ENCODE results near the gene TARBP1.
"Not testable (repeated sequence)": the region's sequence is repeated elsewhere in the genome, so short reads cannot be mapped to it uniquely, and the experiment has no call there.

Gene TARBP1

DNA sequence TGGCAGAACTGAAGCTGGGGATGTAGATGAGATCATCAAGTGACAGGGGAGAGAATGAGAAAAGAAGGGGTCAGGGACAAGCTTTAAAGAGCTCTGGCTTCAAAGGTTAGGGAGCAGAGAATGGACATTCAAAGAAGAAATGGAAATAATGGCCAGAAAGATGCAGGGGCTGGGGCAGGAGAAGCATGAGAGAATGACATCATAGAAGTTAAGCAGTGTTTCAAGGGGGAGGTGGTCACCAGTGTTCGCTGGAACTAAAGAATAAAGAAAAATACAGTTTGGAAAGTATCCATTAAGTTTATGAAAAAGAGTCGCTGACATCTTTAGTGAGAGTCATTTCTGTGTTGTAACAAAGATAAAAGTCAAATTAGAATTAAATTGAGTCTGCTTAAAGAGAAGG is 44.3 kb downstream of the TARBP1 start:
- no peak for DNase-seq (ENCODE audit: low read depth in 2 of 2)

DNA sequence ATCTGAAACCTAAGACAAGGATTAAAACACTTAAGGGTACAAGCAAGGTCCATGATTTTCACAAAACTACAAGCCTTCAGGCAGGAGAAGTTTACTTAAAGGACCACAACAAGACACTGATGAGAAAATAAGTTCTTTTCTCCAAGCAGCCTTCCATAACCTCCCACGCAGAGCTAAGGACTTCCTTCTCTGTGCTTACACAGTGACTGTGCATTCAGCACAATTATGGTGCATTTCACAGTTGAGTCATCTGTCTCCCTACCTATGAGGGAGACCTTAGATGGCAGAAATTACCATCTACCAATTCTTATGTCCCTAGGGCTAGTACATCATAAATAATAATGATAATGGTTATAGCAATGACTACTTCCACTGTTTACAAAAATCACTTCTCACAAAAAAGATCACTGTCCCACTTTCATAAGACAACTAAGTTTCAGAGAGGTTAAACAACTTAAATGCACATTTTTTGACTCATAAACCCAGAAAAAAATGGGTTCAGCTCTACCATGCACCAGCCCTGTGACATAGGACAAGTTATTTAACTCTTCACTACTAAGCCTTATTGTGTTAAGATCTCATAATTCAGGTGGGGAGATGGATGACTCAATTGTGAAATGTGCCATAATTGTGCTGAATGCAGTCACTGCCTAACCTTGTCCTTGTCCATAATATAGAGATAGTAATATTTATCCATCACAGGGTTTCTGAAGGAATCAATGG is 45.3 kb downstream of the TARBP1 start:
- DNase-seq (ENCODE audit: low read depth in 2 of 2) = no peak

DNA sequence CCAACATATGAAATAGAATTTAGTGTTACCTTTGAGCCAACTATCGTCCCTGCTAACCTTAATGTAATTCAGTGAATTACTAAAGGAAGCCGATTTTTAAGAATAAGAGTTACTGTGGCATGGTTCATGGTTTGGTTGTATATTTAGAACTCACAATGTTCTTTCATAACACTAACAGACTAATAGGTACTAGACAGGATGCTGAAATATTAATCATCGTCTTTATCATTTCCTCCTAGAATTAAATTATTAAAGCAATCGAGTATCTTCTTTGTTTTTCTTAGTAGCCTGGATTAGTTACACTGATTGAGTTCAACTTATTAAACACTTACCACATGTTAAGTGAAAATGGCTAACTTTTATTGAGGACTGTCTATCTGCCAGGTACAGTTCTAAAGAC is 47.7 kb downstream of the TARBP1 start:
- DNase-seq (ENCODE audit: low read depth in 2 of 2) = no peak

GRCh38 chr1:234430691-234431090 is 48.3 kb downstream of the TARBP1 start:
- no peak for DNase-seq (ENCODE audit: low read depth in 2 of 2)

DNA sequence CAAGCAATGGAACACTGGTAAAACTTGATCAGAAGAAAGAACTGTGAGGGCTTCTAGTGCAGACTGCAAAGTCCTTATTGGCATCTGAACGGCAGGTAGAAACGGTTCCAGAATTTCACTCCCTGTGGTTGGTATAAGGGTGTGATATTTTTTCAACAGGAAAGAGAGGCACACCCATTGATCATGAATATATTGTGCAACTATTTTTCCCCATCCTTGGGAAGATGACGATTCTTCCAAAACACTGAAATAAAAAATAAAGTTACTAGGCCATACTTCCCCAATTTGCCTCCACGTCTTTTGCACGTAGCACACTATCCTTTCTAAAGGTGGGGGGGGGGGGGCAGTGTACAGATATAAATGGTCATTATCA is 49.6 kb downstream of the TARBP1 start:
- no peak for DNase-seq (ENCODE audit: low read depth in 2 of 2)

- DNase-seq (ENCODE audit: low read depth in 2 of 2) = no peak
Measured at GRCh38 chr1:234427950-234428646, 50.9 kb downstream of the TARBP1 start.

DNA sequence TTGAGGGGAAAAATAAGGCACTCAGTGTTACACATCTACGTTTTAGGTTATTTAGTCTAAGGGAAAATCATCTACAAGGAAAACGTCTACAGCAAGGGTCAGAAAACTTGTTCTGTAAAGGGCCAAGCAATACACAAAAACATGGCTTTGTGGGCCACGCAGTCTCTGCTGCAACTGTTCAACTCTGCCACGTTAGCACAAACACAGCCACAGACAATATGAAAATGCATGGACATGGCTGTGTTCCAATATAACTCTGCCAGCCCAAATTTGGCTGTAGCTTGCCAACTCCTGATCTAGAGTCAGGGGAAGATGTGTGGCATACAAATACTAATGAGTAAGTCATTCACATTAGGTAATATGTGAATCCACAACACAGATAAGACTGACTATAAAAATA is 65.0 kb downstream of the TARBP1 start:
- no peak for DNase-seq (ENCODE audit: low read depth in 2 of 2)

DNA sequence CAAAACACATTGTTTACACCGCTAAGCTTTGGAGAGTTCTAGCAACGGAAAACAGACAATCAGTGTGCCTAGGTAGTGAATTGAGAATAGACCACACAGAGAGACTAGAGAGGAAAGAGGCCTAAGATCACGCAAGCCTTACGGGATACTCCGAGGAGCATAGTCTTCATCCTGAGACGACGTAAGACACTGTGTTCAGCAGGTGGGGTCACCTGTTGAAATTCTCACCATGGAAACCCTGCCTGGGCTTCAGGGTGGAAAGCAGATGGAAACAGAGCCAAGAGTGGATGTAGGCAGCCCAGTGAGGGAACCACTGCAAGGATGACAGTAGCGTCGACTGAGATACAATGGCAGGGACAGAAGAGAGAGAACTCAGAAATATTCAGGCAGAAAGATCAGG is 65.5 kb downstream of the TARBP1 start:
- no peak for DNase-seq (ENCODE audit: low read depth in 2 of 2)

DNA sequence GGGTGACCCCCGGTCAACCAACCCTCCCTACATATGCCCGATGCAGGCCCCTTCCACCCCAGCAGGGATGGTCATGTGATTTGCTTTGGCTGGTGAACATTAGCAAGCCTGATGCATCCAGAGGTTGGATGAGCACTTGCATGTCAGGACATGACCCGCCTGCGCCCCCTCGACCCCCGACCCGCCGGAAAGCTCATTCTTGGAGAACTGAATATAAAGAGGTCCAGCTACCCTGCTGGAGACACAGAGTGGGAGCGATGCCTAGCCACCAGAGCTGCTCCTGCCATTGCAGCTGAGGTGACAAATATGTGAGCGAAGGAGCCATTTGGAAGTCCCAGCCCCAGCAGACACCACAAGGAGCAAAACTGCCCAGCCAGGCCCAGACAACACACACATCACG is 66.1 kb downstream of the TARBP1 start:
- DNase-seq (ENCODE audit: low read depth in 2 of 2) = no peak

GRCh38 chr1:234409328-234409727 is 69.7 kb downstream of the TARBP1 start:
- no peak for DNase-seq (ENCODE audit: low read depth in 2 of 2)

DNA sequence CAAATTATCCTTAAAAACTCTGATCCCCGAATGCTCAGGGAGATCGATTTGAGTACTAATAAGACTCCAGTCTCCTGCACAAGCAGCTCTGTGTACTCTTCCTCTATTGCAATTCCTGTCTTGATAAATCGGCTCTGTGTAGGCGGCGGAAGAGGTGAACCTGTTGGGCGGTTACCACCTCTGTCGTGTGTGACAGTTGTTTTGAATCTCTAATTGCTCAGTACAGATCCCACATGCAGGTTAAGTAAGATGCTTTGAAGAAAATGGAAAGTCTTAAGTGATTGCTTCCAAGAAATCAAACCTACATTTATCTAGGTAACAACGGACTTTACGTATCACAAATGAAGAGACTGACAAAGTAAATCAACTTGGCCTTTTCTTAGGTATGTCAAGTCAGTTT is 70.2 kb downstream of the TARBP1 start:
- DNase-seq (ENCODE audit: low read depth in 2 of 2) = peak; percentile 28 to 34

DNA sequence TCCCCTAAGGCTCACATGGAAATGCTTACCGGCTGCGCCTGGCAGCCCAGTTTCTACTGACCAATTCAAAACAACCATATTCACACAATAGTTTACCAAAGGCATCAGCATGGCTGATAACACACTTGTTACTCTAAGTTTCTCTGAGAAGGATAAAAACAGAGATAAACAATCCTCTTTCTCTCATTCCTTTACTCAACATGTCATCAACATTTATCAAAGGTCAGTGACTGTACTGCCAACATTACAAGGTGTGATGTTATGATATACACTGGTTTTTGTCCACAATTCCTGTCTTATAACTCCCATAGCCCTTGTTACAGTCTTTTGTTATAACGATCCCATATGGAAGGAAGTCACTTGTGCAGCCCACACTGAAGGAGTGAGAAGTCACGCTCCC is 72.1 kb downstream of the TARBP1 start:
- no peak for DNase-seq (ENCODE audit: low read depth in 2 of 2)

DNA sequence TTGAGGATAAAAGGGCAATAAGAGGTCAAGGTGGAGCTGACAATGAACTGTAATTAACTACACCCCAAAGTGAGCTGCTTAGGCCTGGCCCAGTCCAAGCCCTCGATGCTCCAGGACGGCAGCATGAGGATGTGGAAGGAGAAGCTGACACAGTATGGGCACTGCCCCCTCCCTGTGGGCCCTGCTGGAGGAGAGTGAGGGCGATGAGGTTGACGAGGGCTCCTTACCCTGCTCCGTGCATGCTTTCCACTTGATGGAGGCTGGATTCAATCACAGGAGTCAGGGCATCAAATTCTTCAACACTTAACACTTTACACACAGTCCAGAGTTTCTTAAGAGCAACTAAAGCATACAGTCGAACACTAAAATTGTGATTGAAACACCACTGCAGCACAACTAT is 73.3 kb downstream of the TARBP1 start:
- DNase-seq (ENCODE audit: low read depth in 2 of 2) = no peak

- no peak for DNase-seq (ENCODE audit: low read depth in 2 of 2)
Measured at GRCh38 chr1:234402939-234403338, 76.0 kb downstream of the TARBP1 start.

- DNase-seq (ENCODE audit: low read depth in 2 of 2) = no peak
Measured at GRCh38 chr1:234401658-234402057, 77.3 kb downstream of the TARBP1 start.

DNA sequence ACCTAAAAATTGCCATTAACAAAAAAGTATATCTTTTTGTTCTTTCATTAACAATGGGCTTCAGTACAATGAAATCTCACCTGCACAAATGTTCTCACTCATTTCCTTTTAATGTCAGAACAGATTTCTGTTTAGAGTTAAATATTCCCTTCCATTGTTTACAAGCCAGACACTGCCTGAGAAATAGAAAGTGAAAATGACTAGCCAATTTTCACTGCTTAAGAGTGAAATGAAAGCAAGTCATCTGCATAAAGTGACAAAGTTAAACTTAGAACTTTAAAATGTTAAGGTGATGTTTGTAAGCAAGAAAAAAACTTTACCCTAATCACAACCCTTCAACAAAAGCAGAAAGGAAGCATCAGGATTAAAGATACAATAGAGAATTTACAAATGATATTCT is 78.2 kb downstream of the TARBP1 start:
- no peak for DNase-seq (ENCODE audit: low read depth in 2 of 2)

- DNase-seq (ENCODE audit: low read depth in 2 of 2) = not testable (repeated sequence)
Measured at GRCh38 chr1:234399515-234399914, 79.5 kb downstream of the TARBP1 start.

DNA sequence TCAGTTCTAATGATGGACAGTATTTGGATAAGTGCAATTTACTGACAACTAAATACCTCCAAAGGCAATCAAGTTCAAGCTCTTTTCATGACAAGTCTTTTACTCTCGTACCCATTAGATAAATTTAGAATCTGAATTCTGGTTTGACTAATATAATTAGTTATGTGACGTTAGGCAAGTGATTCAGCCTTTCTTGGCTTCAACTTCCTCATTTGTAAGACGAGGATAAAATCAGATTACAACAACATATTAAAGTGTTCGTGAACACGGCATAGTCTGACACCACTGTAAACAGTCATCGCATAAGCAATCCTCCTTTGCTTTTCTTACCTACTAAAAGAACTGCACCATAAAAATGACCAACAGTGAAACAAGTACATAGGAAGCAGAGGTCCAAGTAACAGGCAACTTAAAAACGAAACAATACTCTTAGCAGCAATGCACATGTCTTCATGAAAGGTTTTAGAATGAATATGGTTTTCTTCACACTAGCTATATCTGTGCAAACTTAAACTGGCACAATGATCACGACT is 80.1 kb downstream of the TARBP1 start:
- DNase-seq (ENCODE audit: low read depth in 2 of 2) = no peak

DNA sequence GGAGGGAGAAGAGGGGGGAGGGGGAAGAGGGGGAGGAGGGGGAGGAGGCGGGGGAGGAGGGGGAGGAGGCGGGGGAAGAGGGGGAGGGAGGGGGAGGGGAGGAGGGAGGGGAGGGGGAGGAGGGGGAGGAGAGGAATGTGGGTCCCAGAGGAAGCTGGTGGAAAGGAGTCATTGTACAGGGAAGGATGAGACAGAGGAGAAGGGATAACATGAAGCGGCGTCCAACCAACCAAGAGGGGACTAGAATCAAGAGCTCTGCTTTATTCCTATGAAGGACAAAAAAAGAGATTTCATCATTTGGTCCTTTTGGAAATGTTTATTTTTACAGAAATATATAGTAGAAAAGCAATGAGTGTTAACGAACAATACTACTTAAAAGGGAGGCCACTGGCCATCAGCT is 81.2 kb downstream of the TARBP1 start:
- no peak for DNase-seq (ENCODE audit: low read depth in 2 of 2)

GRCh38 chr1:234396871-234397270 is 82.1 kb downstream of the TARBP1 start:
- DNase-seq (ENCODE audit: low read depth in 2 of 2) = no peak

- DNase-seq (ENCODE audit: low read depth in 2 of 2) = no peak
Measured at GRCh38 chr1:234396092-234396491, 82.9 kb downstream of the TARBP1 start.

DNA sequence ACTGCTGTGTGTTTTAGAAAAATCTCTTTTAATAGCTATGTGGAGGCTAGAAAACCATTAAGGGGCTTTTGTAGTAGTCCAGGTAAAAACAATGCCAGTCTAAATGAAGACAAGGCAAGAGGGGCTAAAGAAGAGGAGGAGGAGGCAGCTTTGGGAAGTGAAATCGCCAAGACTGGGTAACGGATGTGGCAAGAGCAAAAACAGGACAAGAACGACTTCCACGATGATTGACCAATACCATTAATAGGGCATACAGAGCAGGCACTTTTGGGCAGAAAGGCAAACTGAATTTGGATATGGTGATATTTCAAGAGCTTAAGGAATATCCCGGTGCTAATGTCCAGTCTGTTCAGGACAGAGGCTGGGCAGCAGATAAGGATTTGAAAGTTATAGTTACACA is 83.7 kb downstream of the TARBP1 start:
- DNase-seq (ENCODE audit: low read depth in 2 of 2) = no peak

- no peak for DNase-seq (ENCODE audit: low read depth in 2 of 2)
Measured at GRCh38 chr1:234393190-234393589, 85.8 kb downstream of the TARBP1 start.
